CD4-positive, alpha-beta T cell treated with Interleukin-15 for 4 hours (primary cell): ENCODE results near the gene HOATZ.

Experiments used
- DNase-seq: peaks from one replicate; pipeline ENCODE4 v3.0.0-alpha.2; 2020; ENCODE audit warnings: low spot score

HOATZ gene

GRCh38 chr11:111581341-111581740, 66.8 kb downstream of the HOATZ start:
- DNase-seq: no peak

GRCh38 chr11:111582163-111582562, 67.6 kb downstream of the HOATZ start:
- DNase-seq: no peak

- DNase-seq: no peak
These were observed 68.3 kb downstream of the HOATZ start for GRCh38 chr11:111582881-111583280.

- DNase-seq: no peak
These were observed 70.8 kb downstream of the HOATZ start for GRCh38 chr11:111585371-111585770.

- peak; percentile 60 for DNase-seq
These were observed 71.8 kb downstream of the HOATZ start for GRCh38 chr11:111586388-111586831.
